ENCODE data around the gene FAM234A. TPM values are rescaled to one million over a fixed set of nuclear protein-coding genes. Genes with fewer than 3 reads are reported as not detected.

FAM234A gene
- total and polyA plus RNA-seq, 4 donors, result 24.1 to 39.7 (median 27.8) TPM

DNA sequence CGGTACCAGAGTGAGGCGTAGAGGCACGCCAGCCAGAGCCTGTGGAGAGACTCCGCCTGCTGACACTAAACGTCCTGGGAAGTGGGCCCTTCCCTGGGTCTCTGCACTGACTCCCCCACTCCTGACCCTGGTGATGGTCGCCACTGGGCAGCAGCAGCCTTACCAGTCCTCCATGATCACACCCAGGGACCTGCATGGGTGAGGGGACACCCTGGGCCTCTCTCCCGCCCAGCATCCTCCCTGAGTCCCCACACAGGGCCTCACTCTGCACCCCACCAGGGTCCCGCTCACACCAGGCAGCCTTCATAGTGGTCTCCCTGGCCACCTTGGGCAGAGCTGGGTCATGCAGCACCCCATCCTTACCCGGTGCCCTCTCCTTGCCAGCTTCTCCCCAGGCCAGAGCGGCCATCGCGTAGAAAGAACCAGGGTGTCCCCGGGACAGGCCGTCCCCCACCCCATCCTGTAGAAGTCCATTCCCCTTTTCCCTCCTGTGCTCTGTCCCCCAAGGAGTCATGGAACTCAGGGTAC is 30.4 kb downstream of the FAM234A start:
- Histone ChIP-seq H3K9me3 (ENCODE audit: control insufficient read depth in 4 of 4, low read length in 3 of 4) (no peaks in the 10 kb centered on the region), H3K36me3 (ENCODE audit: control insufficient read depth in 4 of 4, insufficient read depth in 3 of 4, low read depth in 1 of 4, low read length in 3 of 4) (peaks cover 2 to 43% (median 10%) of the 10 kb centered on the region in 4 donors), H3K9ac (ENCODE audit: low read depth in 1 of 2, low read length in 2 of 2) (no peak overlapping the region), H3K27ac (ENCODE audit: low read depth in 1 of 2, low read length in 2 of 2) (no peak overlapping the region), H3K27me3 (ENCODE audit: control insufficient read depth in 4 of 4, insufficient read depth in 4 of 4, low read length in 3 of 4) (no peaks in the 10 kb centered on the region), H3K4me3 (ENCODE audit: low read depth in 1 of 3, low read length in 3 of 3) (no peak overlapping the region), H3K4me1 (ENCODE audit: control insufficient read depth in 4 of 4, insufficient read depth in 4 of 4, low read length in 3 of 4) (no peaks in the 10 kb centered on the region)
- no peak for DNase-seq (ENCODE audit: low spot score)
- TF ChIP-seq SP1 (IDR thresholded peaks at IDR 0.05), result no peak
- TF ChIP-seq GABPA (IDR thresholded peaks at IDR 0.05 in 1 of 2, conservative IDR thresholded peaks at IDR 0.05 in 1 of 2), result no peak
- no peak for TF ChIP-seq ATF3 (IDR thresholded peaks at IDR 0.05)
- no peak for TF ChIP-seq NR2F2 (IDR thresholded peaks at IDR 0.05)
- TF ChIP-seq FOXA2 (IDR thresholded peaks at IDR 0.05), result no peak
- no peak for TF ChIP-seq FOXA1 (IDR thresholded peaks at IDR 0.05)
- TF ChIP-seq TAF1 (conservative IDR thresholded peaks at IDR 0.05), result no peak
- TF ChIP-seq, protein P1, sequence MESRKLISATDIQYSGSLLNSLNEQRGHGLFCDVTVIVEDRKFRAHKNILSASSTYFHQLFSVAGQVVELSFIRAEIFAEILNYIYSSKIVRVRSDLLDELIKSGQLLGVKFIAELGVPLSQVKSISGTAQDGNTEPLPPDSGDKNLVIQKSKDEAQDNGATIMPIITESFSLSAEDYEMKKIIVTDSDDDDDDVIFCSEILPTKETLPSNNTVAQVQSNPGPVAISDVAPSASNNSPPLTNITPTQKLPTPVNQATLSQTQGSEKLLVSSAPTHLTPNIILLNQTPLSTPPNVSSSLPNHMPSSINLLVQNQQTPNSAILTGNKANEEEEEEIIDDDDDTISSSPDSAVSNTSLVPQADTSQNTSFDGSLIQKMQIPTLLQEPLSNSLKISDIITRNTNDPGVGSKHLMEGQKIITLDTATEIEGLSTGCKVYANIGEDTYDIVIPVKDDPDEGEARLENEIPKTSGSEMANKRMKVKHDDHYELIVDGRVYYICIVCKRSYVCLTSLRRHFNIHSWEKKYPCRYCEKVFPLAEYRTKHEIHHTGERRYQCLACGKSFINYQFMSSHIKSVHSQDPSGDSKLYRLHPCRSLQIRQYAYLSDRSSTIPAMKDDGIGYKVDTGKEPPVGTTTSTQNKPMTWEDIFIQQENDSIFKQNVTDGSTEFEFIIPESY (IDR thresholded peaks at IDR 0.05), result no peak
- no peak for TF ChIP-seq RXRA (IDR thresholded peaks at IDR 0.05)
- TF ChIP-seq EGR1 (IDR thresholded peaks at IDR 0.05; ENCODE audit: low read depth in 2 of 2), result no peak
- TF ChIP-seq, protein P2, sequence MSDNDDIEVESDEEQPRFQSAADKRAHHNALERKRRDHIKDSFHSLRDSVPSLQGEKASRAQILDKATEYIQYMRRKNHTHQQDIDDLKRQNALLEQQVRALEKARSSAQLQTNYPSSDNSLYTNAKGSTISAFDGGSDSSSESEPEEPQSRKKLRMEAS (IDR thresholded peaks at IDR 0.05), result no peak
- TF ChIP-seq HNF4A (conservative IDR thresholded peaks at IDR 0.05), result no peak
- no peak for TF ChIP-seq REST (IDR thresholded peaks at IDR 0.05)
- no peak for TF ChIP-seq YY1 (IDR thresholded peaks at IDR 0.05)
- TF ChIP-seq CTCF (IDR thresholded peaks at IDR 0.05; ENCODE audit: low read depth, low read length, missing input control), result no peak
- no peak for TF ChIP-seq RAD21 (IDR thresholded peaks at IDR 0.05)
- TF ChIP-seq JUND (IDR thresholded peaks at IDR 0.05), result no peak
- TF ChIP-seq HNF4G (IDR thresholded peaks at IDR 0.05), result no peak
- WGBS, result 88% methylated on average over 14 of the region's 14 CpGs

Measured in liver (tissue), 9 donors.